ENCODE measurements around the gene CCDC14.

CCDC14 gene

GRCh38 chr3:123941542-123941941, 19.5 kb downstream of the CCDC14 start:
- TF ChIP-seq USF1 (IDR thresholded peaks at IDR 0.05) (no peak), TEAD4 (IDR thresholded peaks at IDR 0.05) (no peak), EGR1 (IDR thresholded peaks at IDR 0.05) (no peak)

GRCh38 chr3:123941121-123941520, 19.9 kb downstream of the CCDC14 start:
- no peak for TF ChIP-seq CREB1 (IDR thresholded peaks at IDR 0.05; ENCODE audit: low read depth)
- TF ChIP-seq TAF1 (IDR thresholded peaks at IDR 0.05; ENCODE audit: low read depth): no peak
- TF ChIP-seq TCF12 (IDR thresholded peaks at IDR 0.05; ENCODE audit: low read depth): no peak
- TF ChIP-seq YY1 (IDR thresholded peaks at IDR 0.05; ENCODE audit: low read depth): no peak
- TF ChIP-seq ZBTB7A (IDR thresholded peaks at IDR 0.05; ENCODE audit: low read depth): no peak
- TF ChIP-seq RAD21 (IDR thresholded peaks at IDR 0.05; ENCODE audit: low read depth): no peak
- no peak for TF ChIP-seq EP300 (IDR thresholded peaks at IDR 0.05; ENCODE audit: borderline replicate concordance)
- no peak for TF ChIP-seq NFIC (IDR thresholded peaks at IDR 0.05)
- no peak for TF ChIP-seq USF1 (IDR thresholded peaks at IDR 0.05)
- no peak for TF ChIP-seq CEBPB (IDR thresholded peaks at IDR 0.05)
- no peak for TF ChIP-seq FOXM1 (IDR thresholded peaks at IDR 0.05; ENCODE audit: borderline replicate concordance, low read depth)

- TF ChIP-seq REST (IDR thresholded peaks at IDR 0.05; ENCODE audit: low read depth) (no peak), RAD21 (IDR thresholded peaks at IDR 0.05; ENCODE audit: low read depth) (no peak), NFIC (IDR thresholded peaks at IDR 0.05) (no peak), TAF1 (IDR thresholded peaks at IDR 0.05; ENCODE audit: low read depth) (no peak), FOXM1 (IDR thresholded peaks at IDR 0.05; ENCODE audit: borderline replicate concordance, low read depth) (no peak)
Measured at GRCh38 chr3:123939706-123940105, 21.3 kb downstream of the CCDC14 start.

- no peak for TF ChIP-seq CREB1 (IDR thresholded peaks at IDR 0.05; ENCODE audit: low read depth)
- TF ChIP-seq CEBPB (IDR thresholded peaks at IDR 0.05): no peak
- TF ChIP-seq USF1 (IDR thresholded peaks at IDR 0.05): no peak
Measured at GRCh38 chr3:123936400-123936799, 24.6 kb downstream of the CCDC14 start.

- TF ChIP-seq NFIC (IDR thresholded peaks at IDR 0.05): no peak
- no peak for TF ChIP-seq FOXM1 (IDR thresholded peaks at IDR 0.05; ENCODE audit: borderline replicate concordance, low read depth)
- TF ChIP-seq TCF12 (IDR thresholded peaks at IDR 0.05; ENCODE audit: low read depth): no peak
- no peak for TF ChIP-seq CEBPB (IDR thresholded peaks at IDR 0.05)
- TF ChIP-seq RAD21 (IDR thresholded peaks at IDR 0.05; ENCODE audit: low read depth): no peak
- no peak for TF ChIP-seq EGR1 (IDR thresholded peaks at IDR 0.05)
- TF ChIP-seq YY1 (IDR thresholded peaks at IDR 0.05; ENCODE audit: low read depth): no peak
- no peak for TF ChIP-seq TEAD4 (IDR thresholded peaks at IDR 0.05)
- TF ChIP-seq USF1 (IDR thresholded peaks at IDR 0.05): no peak
- no peak for TF ChIP-seq CREB1 (IDR thresholded peaks at IDR 0.05; ENCODE audit: low read depth)
- TF ChIP-seq REST (IDR thresholded peaks at IDR 0.05; ENCODE audit: low read depth): no peak
- TF ChIP-seq ZBTB7A (IDR thresholded peaks at IDR 0.05; ENCODE audit: low read depth): no peak
- TF ChIP-seq TAF1 (IDR thresholded peaks at IDR 0.05; ENCODE audit: low read depth): no peak
Measured at GRCh38 chr3:123935830-123936229, 25.2 kb downstream of the CCDC14 start.

GRCh38 chr3:123934250-123934649, 26.8 kb downstream of the CCDC14 start:
- TF ChIP-seq USF1 (IDR thresholded peaks at IDR 0.05) (no peak), RAD21 (IDR thresholded peaks at IDR 0.05; ENCODE audit: low read depth) (no peak), TCF12 (IDR thresholded peaks at IDR 0.05; ENCODE audit: low read depth) (no peak), EGR1 (IDR thresholded peaks at IDR 0.05) (no peak), REST (IDR thresholded peaks at IDR 0.05; ENCODE audit: low read depth) (no peak), TAF1 (IDR thresholded peaks at IDR 0.05; ENCODE audit: low read depth) (no peak), FOXM1 (IDR thresholded peaks at IDR 0.05; ENCODE audit: borderline replicate concordance, low read depth) (no peak), ZBTB7A (IDR thresholded peaks at IDR 0.05; ENCODE audit: low read depth) (no peak), NFIC (IDR thresholded peaks at IDR 0.05) (no peak), MAX (IDR thresholded peaks at IDR 0.05) (no peak), CREB1 (IDR thresholded peaks at IDR 0.05; ENCODE audit: low read depth) (no peak), TEAD4 (IDR thresholded peaks at IDR 0.05) (no peak), EP300 (IDR thresholded peaks at IDR 0.05; ENCODE audit: borderline replicate concordance) (no peak)

Data from Ishikawa (cell line).